Thymus (tissue), 11 donors: ENCODE measurements around the gene OXCT1. TPM values are rescaled to one million over a fixed set of nuclear protein-coding genes. Genes with fewer than 3 reads are reported as not detected.

ENCODE experiments used
- DNase-seq, 9 donors: peaks; one replicate each; pipeline ENCODE4 v3.0.0-alpha.2; 2013; ENCODE audit warnings: low spot score in 9 of 9, low read depth in 6 of 9, missing footprints in 1 of 9
- H3K27ac ChIP-seq, 2 donors: one replicate each; pipeline ENCODE4 v1.5.1; 2013; ENCODE audit warnings: control low read depth in 1 of 2, low read depth in 1 of 2, low read length in 1 of 2, mild to moderate bottlenecking in 1 of 2, moderate library complexity in 1 of 2
- H3K27me3 ChIP-seq, 2 donors: one replicate each; pipeline ENCODE4 v1.5.1; 2013; ENCODE audit warnings: low read length in 1 of 2; ENCODE audit not compliant: control insufficient read depth in 2 of 2, insufficient read depth in 1 of 2
- H3K36me3 ChIP-seq, 2 donors: one replicate each; pipeline ENCODE4 v1.5.1; 2013; ENCODE audit warnings: low read length in 1 of 2, mild to moderate bottlenecking in 1 of 2, moderate library complexity in 1 of 2; ENCODE audit not compliant: control insufficient read depth in 2 of 2, insufficient read depth in 2 of 2
- H3K4me1 ChIP-seq, 2 donors: one replicate each; pipeline ENCODE4 v1.5.1; 2013; ENCODE audit warnings: low read length in 2 of 2; ENCODE audit not compliant: control insufficient read depth in 2 of 2, insufficient read depth in 2 of 2
- H3K4me3 ChIP-seq, 2 donors: one replicate each; pipeline ENCODE4 v1.5.1; 2013; ENCODE audit warnings: low read length in 2 of 2, control low read depth in 1 of 2, mild to moderate bottlenecking in 1 of 2
- H3K9me3 ChIP-seq, 2 donors: one replicate each; pipeline ENCODE4 v1.5.1; 2013; ENCODE audit warnings: low read length in 1 of 2, mild to moderate bottlenecking in 1 of 2; ENCODE audit not compliant: control insufficient read depth in 2 of 2, insufficient read depth in 1 of 2
- WGBS: extraction: QIAGEN DNeasy Blood & Tissue Kit; methylation state at CpG from one replicate; pipeline ENCODE4 v1.1.7; 2013; 5-methylcytosine and 5-hydroxymethylcytosine counted together
- polyA plus RNA-seq: library from polyadenylated mRNA; stranded (reverse); fragments of 200-250 nt; gene quantifications from one replicate; pipeline ENCODE4 v1.2.3, GENCODE V29; 2013
- total RNA-seq: library from RNA; stranded (reverse); fragments of 120-200 nt; gene quantifications from one replicate; pipeline ENCODE4 v1.2.4, GENCODE V29; 2013
- donor health status: healthy.

OXCT1 gene
- total and polyA plus RNA-seq, 2 donors = 44.1 to 56.0 TPM

- peaks cover 14 to 46% of the 10 kb centered on the region in 2 donors for H3K36me3 ChIP-seq
- no peaks in the 10 kb centered on the region for H3K9me3 ChIP-seq
- no peaks in the 10 kb centered on the region for H3K4me1 ChIP-seq
- H3K27ac ChIP-seq = no peak overlapping the region
- no peak for DNase-seq
- no peak overlapping the region for H3K4me3 ChIP-seq
- H3K27me3 ChIP-seq = no peaks in the 10 kb centered on the region
- WGBS = 97% methylated on average over 4 of the region's 4 CpGs
These were observed 28.9 kb downstream of the OXCT1 start for GRCh38 chr5:41841325-41841724.

DNA sequence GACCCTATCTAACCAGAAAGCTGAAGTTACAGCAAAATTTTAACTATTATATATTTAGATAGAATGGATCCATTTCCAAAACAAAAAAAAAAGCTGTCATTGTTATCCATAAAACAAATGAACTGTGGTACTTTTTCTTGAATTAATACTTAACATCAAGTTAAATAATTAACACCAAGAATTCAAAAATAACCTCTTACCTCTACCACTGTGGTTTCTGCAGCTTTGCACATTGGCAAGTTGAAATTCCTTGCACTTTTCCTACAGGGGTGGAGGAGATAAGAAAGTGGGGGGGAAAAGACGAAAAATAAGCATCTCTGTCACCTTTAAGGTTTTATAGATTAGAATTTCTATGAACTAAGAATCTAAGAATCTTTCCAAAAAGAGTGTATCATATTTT is 30.0 kb downstream of the OXCT1 start:
- DNase-seq = no peak
- Histone ChIP-seq H3K27me3 (no peaks in the 10 kb centered on the region), H3K36me3 (peaks cover 17 to 43% of the 10 kb centered on the region in 2 donors), H3K27ac (no peak overlapping the region), H3K4me3 (no peak overlapping the region), H3K9me3 (no peaks in the 10 kb centered on the region), H3K4me1 (no peaks in the 10 kb centered on the region)
- 96% methylated on average over 1 of the region's 1 CpG for WGBS

DNA sequence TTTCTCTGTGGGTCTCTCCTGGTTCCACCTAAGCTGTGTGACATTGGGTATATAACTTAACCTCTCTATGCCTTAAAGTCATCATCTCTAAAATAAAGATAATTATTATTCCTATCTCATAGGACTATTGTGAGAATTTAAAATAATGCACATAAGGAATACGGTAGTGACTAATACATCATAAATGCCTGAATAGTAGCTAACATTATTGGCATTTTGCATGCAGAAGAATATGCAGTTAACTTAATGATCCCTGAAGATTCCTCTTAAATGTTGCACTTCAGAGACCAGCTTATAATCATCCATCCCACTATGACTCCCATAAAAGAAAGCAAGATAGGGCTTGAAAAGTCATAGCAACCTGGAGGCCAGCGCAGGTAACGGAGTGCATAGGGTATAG is 32.4 kb downstream of the OXCT1 start:
- no peaks in the 10 kb centered on the region for H3K4me1 ChIP-seq
- no peak overlapping the region for H3K27ac ChIP-seq
- H3K27me3 ChIP-seq = no peaks in the 10 kb centered on the region
- DNase-seq = no peak
- H3K4me3 ChIP-seq = no peak overlapping the region
- WGBS = over 99% methylated on average over 3 of the region's 3 CpGs
- no peaks in the 10 kb centered on the region for H3K9me3 ChIP-seq
- H3K36me3 ChIP-seq = peaks cover 17 to 42% of the 10 kb centered on the region in 2 donors

DNA sequence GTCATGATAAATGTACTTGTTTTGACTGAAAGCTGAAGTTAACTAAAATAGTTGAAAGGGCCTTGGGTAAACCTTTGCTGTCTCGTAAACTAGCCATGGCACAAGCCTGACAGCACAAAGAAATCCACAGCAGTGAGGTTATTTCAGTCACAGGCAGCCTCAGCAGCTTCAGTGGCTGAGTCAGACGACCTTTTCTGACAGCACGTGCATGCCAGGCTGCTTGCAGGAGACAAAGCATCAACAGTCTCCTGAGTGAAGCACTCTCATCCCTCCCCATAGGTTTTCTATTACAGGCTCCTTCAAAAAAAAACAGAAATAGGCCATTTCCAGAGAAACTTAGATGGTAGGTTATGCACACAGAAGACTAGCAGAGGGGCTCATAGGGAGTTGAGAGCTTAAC is 34.6 kb downstream of the OXCT1 start:
- Histone ChIP-seq H3K27ac (no peak overlapping the region), H3K27me3 (no peaks in the 10 kb centered on the region), H3K9me3 (no peaks in the 10 kb centered on the region), H3K36me3 (peaks cover 20 to 50% of the 10 kb centered on the region in 2 donors), H3K4me1 (no peaks in the 10 kb centered on the region), H3K4me3 (no peak overlapping the region)
- DNase-seq = peak in 1 of 9 donors; percentile 19
- WGBS = 94% methylated on average over 3 of the region's 3 CpGs

- Histone ChIP-seq H3K4me1 (no peaks in the 10 kb centered on the region), H3K4me3 (no peak overlapping the region), H3K27me3 (no peaks in the 10 kb centered on the region), H3K27ac (no peak overlapping the region), H3K9me3 (no peaks in the 10 kb centered on the region), H3K36me3 (peaks cover 22 to 44% of the 10 kb centered on the region in 2 donors)
- 100% methylated on average over 1 of the region's 1 CpG for WGBS
- no peak for DNase-seq
These were observed 35.7 kb downstream of the OXCT1 start for GRCh38 chr5:41834506-41834905.

DNA sequence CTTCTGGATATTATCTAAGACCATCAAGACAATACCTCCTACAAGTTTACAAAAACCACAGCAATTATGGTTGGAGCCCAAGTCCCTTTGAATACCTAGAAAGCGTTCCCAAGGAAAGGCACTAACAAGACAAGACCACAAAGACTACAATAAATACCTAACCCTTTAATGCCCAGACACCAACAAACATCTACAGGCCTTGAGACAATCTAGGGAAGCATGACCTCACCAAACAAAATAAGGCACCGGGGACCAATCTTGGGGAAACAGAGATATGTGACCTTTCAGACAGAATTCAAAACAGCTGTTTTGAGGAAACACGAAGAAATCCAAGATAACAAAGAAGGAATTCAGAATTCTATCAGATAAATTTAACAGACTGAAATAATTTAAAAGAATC is 37.8 kb downstream of the OXCT1 start:
- H3K4me3 ChIP-seq = no peak overlapping the region
- H3K27ac ChIP-seq = no peak overlapping the region
- DNase-seq = no peak
- no peaks in the 10 kb centered on the region for H3K4me1 ChIP-seq
- no peaks in the 10 kb centered on the region for H3K9me3 ChIP-seq
- WGBS = 98% methylated on average over 3 of the region's 3 CpGs
- H3K36me3 ChIP-seq = peaks cover 13 to 33% of the 10 kb centered on the region in 2 donors
- no peaks in the 10 kb centered on the region for H3K27me3 ChIP-seq

GRCh38 chr5:41831155-41831554 is 39.1 kb downstream of the OXCT1 start:
- H3K4me1 ChIP-seq = no peaks in the 10 kb centered on the region
- H3K36me3 ChIP-seq = peaks cover 13 to 32% of the 10 kb centered on the region in 2 donors
- WGBS = 95% methylated on average over 3 of the region's 3 CpGs
- H3K4me3 ChIP-seq = no peak overlapping the region
- H3K27me3 ChIP-seq = no peaks in the 10 kb centered on the region
- no peak for DNase-seq
- no peaks in the 10 kb centered on the region for H3K9me3 ChIP-seq
- H3K27ac ChIP-seq = no peak overlapping the region

DNA sequence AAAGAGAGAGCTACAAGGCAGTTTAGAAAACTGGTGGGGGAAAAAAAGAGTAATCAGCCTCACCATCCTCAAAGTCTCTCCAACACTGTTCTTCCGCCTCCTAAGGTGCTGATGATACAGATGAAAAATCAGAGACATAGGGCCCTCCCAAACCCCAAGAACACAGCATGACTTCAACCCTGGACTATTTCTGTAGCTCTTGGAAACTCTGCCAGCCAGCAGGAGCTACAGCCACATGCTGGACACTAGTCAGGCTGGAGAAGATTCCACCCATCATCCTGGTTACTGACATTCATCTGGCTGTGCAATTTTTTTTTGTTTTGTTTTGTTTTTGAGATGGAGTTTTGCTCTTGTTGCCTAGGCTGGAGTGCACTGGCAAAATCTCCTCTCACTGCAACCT is 42.4 kb downstream of the OXCT1 start:
- Histone ChIP-seq H3K27ac (no peak overlapping the region), H3K36me3 (peaks cover 10 to 27% of the 10 kb centered on the region in 2 donors), H3K4me1 (no peaks in the 10 kb centered on the region), H3K9me3 (no peaks in the 10 kb centered on the region), H3K27me3 (no peaks in the 10 kb centered on the region), H3K4me3 (no peak overlapping the region)
- 100% methylated on average over 1 of the region's 1 CpG for WGBS
- DNase-seq = no peak

GRCh38 chr5:41822036-41822435 is 48.2 kb downstream of the OXCT1 start:
- H3K4me1 ChIP-seq = no peaks in the 10 kb centered on the region
- no peak overlapping the region for H3K4me3 ChIP-seq
- no peak overlapping the region for H3K27ac ChIP-seq
- H3K9me3 ChIP-seq = no peaks in the 10 kb centered on the region
- no peak for DNase-seq
- no peaks in the 10 kb centered on the region for H3K27me3 ChIP-seq
- H3K36me3 ChIP-seq = peaks cover 0 to 2% of the 10 kb centered on the region in 2 donors
- WGBS = 98% methylated on average over 3 of the region's 3 CpGs

DNA sequence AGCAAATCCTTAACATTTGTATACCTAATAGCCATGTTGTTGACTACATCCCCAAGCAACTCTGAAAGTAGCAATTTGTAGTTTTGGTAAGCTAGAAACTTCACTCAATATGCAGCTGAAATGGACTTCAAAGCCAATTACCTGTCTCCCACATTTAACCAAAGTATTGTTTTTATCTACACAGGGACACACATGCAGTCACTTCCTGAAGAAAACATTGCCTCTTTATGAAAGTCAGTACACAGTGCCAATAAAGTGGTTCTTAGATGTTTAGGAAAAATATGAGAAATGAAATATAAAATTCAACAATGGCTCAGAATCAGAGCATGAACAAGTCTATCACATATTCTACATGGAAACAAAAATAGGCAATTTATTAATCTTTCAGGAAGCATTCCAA is 49.2 kb downstream of the OXCT1 start:
- Histone ChIP-seq H3K4me3 (no peak overlapping the region), H3K36me3 (peaks cover 0 to 2% of the 10 kb centered on the region in 2 donors), H3K9me3 (no peaks in the 10 kb centered on the region), H3K27ac (no peak overlapping the region), H3K27me3 (no peaks in the 10 kb centered on the region), H3K4me1 (no peaks in the 10 kb centered on the region)
- DNase-seq = no peak
